Effector memory CD4-positive, alpha-beta T cell (primary cell): ENCODE results near the gene SF3A1.

Source experiments
- DNase-seq, 3 donors: peaks; one replicate each; pipeline ENCODE4 v3.0.0-alpha.2; 2020
- H3K27ac ChIP-seq: 2 replicates; pipeline ENCODE4 v1.7.0; 2013; ENCODE audit warnings: mild to moderate bottlenecking, low read length, moderate library complexity; ENCODE audit not compliant: insufficient read depth, poor library complexity, severe bottlenecking
- H3K27me3 ChIP-seq: replicated peaks from 2 replicates; pipeline ENCODE4 v1.7.0; 2013; ENCODE audit warnings: mild to moderate bottlenecking, low read length; ENCODE audit not compliant: insufficient read depth, control insufficient read depth, poor library complexity, severe bottlenecking
- H3K36me3 ChIP-seq: 2 replicates; pipeline ENCODE4 v1.7.0; 2013; ENCODE audit warnings: mild to moderate bottlenecking, low read length, moderate library complexity; ENCODE audit not compliant: control insufficient read depth, insufficient read depth
- H3K4me1 ChIP-seq: 2 replicates; pipeline ENCODE4 v1.7.0; 2013; ENCODE audit warnings: low read length, mild to moderate bottlenecking; ENCODE audit not compliant: control insufficient read depth, insufficient read depth, poor library complexity, severe bottlenecking
- H3K4me3 ChIP-seq: 2 replicates; pipeline ENCODE4 v1.7.0; 2013; ENCODE audit warnings: low read length, low read depth, mild to moderate bottlenecking; ENCODE audit not compliant: insufficient read depth, poor library complexity, severe bottlenecking
- H3K9me3 ChIP-seq: 2 replicates; pipeline ENCODE4 v1.7.0; 2013; ENCODE audit warnings: mild to moderate bottlenecking, low read length, moderate library complexity; ENCODE audit not compliant: control insufficient read depth

SF3A1 gene

GRCh38 chr22:30284172-30284571 is 72.5 kb downstream of the SF3A1 start:
- no peak overlapping the region for H3K4me3 ChIP-seq
- H3K9me3 ChIP-seq = no peaks in the 10 kb centered on the region
- DNase-seq = no peak
- no peaks in the 10 kb centered on the region for H3K36me3 ChIP-seq
- no peak overlapping the region for H3K27ac ChIP-seq
- H3K27me3 ChIP-seq = no peaks in the 10 kb centered on the region
- H3K4me1 ChIP-seq = peaks cover 26% of the 10 kb centered on the region

GRCh38 chr22:30283342-30283741 is 73.4 kb downstream of the SF3A1 start:
- Histone ChIP-seq H3K27ac (no peak overlapping the region), H3K36me3 (no peaks in the 10 kb centered on the region), H3K9me3 (no peaks in the 10 kb centered on the region), H3K4me3 (no peak overlapping the region), H3K27me3 (no peaks in the 10 kb centered on the region), H3K4me1 (peaks cover 17% of the 10 kb centered on the region)
- no peak for DNase-seq

GRCh38 chr22:30282616-30283046 is 74.1 kb downstream of the SF3A1 start:
- Histone ChIP-seq H3K27me3 (no peaks in the 10 kb centered on the region), H3K27ac (no peak overlapping the region), H3K4me3 (no peak overlapping the region), H3K36me3 (no peaks in the 10 kb centered on the region), H3K4me1 (peaks cover 11% of the 10 kb centered on the region), H3K9me3 (no peaks in the 10 kb centered on the region)
- no peak for DNase-seq
